Globus pallidus (tissue), 1 donor: ENCODE measurements around the gene SERINC5.

Experiments
- DNase-seq: peaks from one replicate; pipeline ENCODE4 v3.0.0-alpha.2; 2015; ENCODE audit warnings: low spot score

Gene SERINC5

DNA sequence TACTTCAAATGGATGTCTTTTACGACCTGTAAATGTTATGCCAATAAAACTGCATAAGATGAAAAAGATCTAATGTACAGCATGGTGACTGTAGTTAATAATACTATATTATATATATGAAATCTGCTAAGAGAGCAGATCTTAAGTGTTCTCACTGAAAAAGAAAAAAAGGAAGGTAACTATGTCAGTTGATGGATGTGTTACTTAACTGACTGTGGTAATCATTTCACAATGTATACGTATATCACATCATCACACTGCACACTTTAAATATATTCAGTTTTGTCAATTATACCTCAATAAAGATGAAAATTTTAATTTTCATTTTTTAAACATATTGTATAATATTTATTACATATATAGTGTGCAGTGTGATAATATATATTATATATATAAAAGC is 188.8 kb downstream of the SERINC5 start:
- no peak for DNase-seq

GRCh38 chr5:80064124-80064523 is 191.7 kb downstream of the SERINC5 start:
- DNase-seq = no peak
